Measurements from ENCODE around the gene LIPE.

Gene LIPE

GRCh38 chr19:42375415-42376176, 51.6 kb downstream of the LIPE start:
- DNase-seq, result no peak

- DNase-seq, result no peak
These were observed 52.3 kb downstream of the LIPE start for GRCh38 chr19:42374826-42375376.

GRCh38 chr19:42370626-42371175, 56.5 kb downstream of the LIPE start:
- no peak for DNase-seq

DNA sequence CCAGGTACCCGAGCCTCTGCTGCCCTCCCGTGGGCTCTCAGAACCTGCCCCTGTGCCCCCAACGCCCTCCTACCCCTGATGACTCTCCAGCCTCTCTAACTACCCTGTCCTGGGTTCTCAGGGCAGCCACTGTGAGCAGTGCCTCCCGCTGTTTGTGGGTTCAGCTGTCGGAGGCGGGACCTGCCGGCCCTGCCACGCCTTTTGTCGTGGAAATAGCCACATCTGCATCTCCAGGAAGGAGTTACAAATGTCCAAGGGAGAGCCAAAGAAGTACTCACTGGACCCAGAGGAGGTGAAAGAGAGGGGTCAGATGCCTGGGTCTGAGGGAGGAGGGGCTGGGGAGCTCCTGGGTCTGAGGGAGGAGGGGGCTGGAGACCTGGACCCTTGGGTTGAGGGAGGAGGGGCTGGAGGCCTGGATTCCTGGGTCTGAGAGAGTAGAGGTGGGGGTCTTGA, 57.1 kb downstream of the LIPE start:
- DNase-seq, result no peak

DNA sequence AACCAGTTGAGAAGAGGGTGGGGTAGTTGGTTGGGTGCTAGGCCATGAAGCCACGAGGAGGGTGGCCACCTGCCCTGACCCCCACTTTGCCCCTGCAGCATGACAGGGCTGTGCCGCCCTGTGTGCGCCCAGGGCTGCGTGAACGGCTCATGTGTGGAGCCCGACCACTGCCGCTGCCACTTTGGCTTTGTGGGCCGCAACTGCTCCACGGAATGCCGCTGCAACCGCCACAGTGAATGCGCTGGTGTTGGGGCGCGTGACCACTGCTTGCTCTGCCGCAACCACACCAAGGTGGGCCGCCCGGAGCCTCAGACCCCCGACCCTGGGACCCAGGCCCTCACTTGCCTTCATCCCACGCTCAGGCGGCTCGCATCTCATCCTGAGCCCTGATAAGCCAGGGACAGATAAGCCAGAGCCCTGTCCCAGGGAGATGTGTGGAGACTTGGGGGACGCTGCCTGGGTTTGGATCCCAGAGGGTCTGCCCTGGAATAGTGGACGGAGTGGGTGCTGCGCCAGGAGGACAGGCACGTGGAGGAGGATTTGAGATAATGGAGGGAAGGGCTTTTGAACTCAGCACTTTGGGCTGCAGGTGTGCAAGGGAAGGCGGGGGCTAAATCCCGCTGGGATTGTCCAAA, 57.6 kb downstream of the LIPE start:
- DNase-seq, result no peak

- DNase-seq, result no peak
These were observed 58.4 kb downstream of the LIPE start for GRCh38 chr19:42368765-42369164.

DNA sequence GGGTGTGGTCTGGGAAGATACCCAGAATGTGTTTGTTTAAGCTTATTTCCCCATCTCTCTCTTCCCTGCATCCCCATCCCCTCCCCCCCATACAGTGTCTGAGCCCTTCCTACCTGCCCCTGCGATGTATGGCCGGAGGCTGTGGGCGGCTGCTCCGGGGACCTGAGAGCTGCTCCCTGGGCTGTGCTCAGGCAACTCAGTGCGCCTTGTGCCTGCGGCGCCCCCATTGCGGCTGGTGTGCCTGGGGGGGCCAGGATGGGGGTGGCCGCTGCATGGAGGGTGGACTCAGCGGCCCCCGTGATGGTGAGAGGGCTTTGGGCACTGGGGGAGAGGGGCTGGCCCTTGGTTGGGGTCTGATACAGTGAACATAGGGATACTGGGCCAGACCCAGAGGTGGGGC, 58.8 kb downstream of the LIPE start:
- DNase-seq, result no peak

GRCh38 chr19:42367929-42368328, 59.3 kb downstream of the LIPE start:
- no peak for DNase-seq

DNA sequence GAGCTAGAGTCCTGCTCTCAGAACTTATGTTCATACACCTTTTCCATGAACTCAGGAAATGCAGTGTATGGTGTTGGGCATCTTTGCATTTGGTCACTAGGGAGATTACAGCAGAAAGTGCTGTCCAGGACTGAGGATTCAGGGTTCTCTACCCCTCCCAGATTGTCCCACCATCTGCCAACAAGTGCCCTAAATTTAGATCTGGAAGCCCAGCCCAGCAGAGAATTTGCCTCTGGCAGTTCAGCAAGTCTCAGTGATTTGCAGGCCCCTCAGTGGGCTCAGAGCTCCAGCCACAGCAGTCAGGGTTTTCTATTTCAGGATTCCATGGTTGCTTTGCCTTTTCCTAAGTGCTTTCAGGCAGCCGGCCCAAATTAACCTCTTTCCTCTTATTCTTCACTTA, 60.5 kb downstream of the LIPE start:
- no peak for DNase-seq

DNA sequence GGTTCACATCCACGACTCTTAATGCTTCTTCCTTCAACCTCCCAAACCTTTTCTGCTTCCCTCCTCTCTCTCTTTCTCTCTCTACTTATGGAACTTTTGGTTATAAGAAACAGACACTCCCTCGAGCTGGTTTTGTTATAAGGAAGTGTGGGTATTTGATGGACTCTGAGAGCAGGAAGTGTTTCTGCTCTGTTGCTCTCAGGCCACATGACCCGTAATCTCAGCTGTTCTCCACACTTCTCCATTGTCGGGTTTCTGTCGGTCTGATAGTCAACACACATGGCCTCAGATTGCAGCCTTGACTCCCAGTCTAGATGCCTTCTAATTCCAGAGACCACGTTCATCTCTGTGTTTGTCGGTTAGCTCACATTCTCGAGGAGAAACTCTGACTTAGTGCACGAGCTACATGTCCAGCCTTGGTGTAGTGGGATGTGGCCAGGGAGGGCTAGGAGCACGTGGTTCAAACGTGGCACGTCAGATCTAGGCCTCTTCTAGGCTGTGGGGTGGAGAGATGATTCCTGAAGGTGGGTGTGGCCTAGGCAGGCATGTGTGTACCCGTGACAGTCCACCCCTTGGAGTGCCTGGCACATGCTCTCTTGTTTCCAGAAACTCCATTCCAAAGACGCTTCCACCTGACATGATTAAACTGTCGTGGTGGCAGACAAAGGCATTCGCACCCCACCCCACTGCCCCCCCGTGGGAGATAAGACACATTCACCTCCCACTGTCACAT, 63.4 kb downstream of the LIPE start:
- DNase-seq, result no peak

- DNase-seq, result no peak
These were observed 64.2 kb downstream of the LIPE start for GRCh38 chr19:42362891-42363440.

- no peak for DNase-seq
These were observed 64.8 kb downstream of the LIPE start for GRCh38 chr19:42362342-42362741.

- DNase-seq, result no peak
These were observed 65.7 kb downstream of the LIPE start for GRCh38 chr19:42361545-42361910.

- no peak for DNase-seq
These were observed 66.2 kb downstream of the LIPE start for GRCh38 chr19:42360787-42361544.

DNA sequence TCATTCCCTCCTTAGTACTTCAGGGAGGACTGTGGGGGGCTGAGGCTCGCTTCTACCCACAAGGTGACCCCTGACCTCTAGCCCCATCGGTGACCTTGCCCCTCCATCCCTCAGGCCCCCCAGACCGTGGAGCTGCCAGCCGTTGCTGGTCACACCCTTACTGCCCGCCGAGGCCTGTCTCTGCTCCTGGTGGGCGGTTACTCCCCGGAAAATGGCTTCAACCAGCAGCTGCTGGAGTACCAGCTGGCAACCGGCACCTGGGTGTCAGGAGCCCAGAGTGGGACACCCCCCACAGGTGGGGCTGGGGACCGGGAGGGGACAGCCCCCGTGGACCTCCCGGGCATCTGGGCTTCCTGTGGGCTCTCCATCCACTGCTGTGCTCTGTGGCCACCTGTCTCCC, 69.9 kb downstream of the LIPE start:
- DNase-seq, result no peak

GRCh38 chr19:42356686-42357085, 70.5 kb downstream of the LIPE start:
- DNase-seq, result no peak

DNA sequence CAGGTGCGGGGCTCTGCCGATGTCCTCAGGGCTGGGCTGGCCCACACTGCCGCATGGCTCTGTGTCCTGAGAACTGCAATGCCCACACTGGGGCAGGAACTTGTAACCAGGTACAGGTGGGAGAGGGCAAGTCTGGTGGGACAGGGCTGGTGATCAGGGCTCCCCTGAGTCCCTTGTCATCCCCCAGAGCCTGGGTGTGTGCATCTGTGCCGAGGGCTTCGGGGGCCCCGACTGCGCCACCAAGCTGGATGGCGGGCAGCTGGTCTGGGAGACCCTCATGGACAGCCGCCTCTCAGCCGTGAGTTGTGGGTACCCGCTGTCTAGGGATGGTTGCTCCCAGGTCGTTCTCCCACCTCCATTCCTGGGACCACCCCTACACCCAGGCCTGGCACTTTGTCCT, 71.3 kb downstream of the LIPE start:
- DNase-seq, result no peak

GRCh38 chr19:42353341-42354015, 73.7 kb downstream of the LIPE start:
- no peak for DNase-seq

- DNase-seq, result no peak
These were observed 74.6 kb downstream of the LIPE start for GRCh38 chr19:42352301-42353259.

Data from stimulated activated CD4-positive, alpha-beta T cell treated with anti-CD3 and anti-CD28 coated beads, Interleukin-4, amount 100 ng/mL, for 4 hours (primary cell).